Keratinocyte (primary cell): ENCODE measurements around the gene ALPK1. TPM values are rescaled to one million over a fixed set of nuclear protein-coding genes. Genes with fewer than 3 reads are reported as not detected.

Experiments
- DNase-seq: peaks from one replicate; pipeline ENCODE4 v3.0.0-alpha.2; 2011; ENCODE audit warnings: low read depth, missing footprints, low spot score
- FAIRE-seq: peaks from 2 replicates; lab custom pipeline; 2011; peaks lifted over from hg19 to GRCh38; lab: Jason Lieb, UNC
- H2AFZ ChIP-seq: 2 replicates; pipeline ENCODE4 v1.6.0; 2012; ENCODE audit warnings: low read length, control low read depth, inconsistent platforms; ENCODE audit not compliant: control insufficient read depth
- H3K27ac ChIP-seq: 2 replicates; pipeline ENCODE4 v1.5.1; 2011; ENCODE audit warnings: low read length; ENCODE audit not compliant: control insufficient read depth, insufficient read depth
- H3K27me3 ChIP-seq: 3 replicates; pipeline ENCODE4 v1.6.0; 2011; ENCODE audit warnings: low read length; ENCODE audit not compliant: control insufficient read depth, insufficient read depth; ENCODE audit errors: extremely low read depth
- H3K36me3 ChIP-seq, 2 experiments: 2 replicates in 1 of 2; 3 replicates in 1 of 2; pipeline ENCODE4 v1.5.1; 2011; ENCODE audit warnings: low read length in 2 of 2, mild to moderate bottlenecking in 1 of 2; ENCODE audit not compliant: control insufficient read depth in 2 of 2, insufficient read depth in 2 of 2; ENCODE audit errors: extremely low read depth in 1 of 2
- H3K4me1 ChIP-seq: 3 replicates; pipeline ENCODE4 v1.5.1; 2011; ENCODE audit warnings: low read length; ENCODE audit not compliant: control insufficient read depth, insufficient read depth; ENCODE audit errors: extremely low read depth
- H3K4me2 ChIP-seq: 3 replicates; pipeline ENCODE4 v1.6.0; 2011; ENCODE audit warnings: low read depth, low read length; ENCODE audit not compliant: control insufficient read depth, insufficient read depth; ENCODE audit errors: extremely low read depth
- H3K4me3 ChIP-seq, 3 experiments: fragments of 200-600 bp in 1 of 3; sonication (generic) in 1 of 3; 2 replicates in 2 of 3; 3 replicates in 1 of 3; pipeline ENCODE4 v1.5.1; 2011 to 2016; ENCODE audit warnings: low read length in 3 of 3, mild to moderate bottlenecking in 3 of 3, control low read depth in 2 of 3, inconsistent platforms in 1 of 3, low read depth in 1 of 3, mixed read lengths in 1 of 3, mixed run types in 1 of 3, moderate library complexity in 1 of 3; ENCODE audit not compliant: control insufficient read depth in 2 of 3, insufficient read depth in 2 of 3; ENCODE audit errors: extremely low read depth in 1 of 3
- H3K79me2 ChIP-seq: 2 replicates; pipeline ENCODE4 v1.6.0; 2012; ENCODE audit warnings: low read length; ENCODE audit not compliant: control insufficient read depth, insufficient read depth
- H3K9ac ChIP-seq: 3 replicates; pipeline ENCODE4 v1.6.0; 2011; ENCODE audit warnings: low read length; ENCODE audit not compliant: control insufficient read depth, insufficient read depth; ENCODE audit errors: extremely low read depth
- H3K9me1 ChIP-seq: 3 replicates; pipeline ENCODE4 v1.6.0; 2011; ENCODE audit warnings: low read length; ENCODE audit not compliant: control insufficient read depth, insufficient read depth; ENCODE audit errors: extremely low read depth
- H3K9me3 ChIP-seq: 2 replicates; pipeline ENCODE4 v1.5.1; 2012; ENCODE audit warnings: low read depth, low read length; ENCODE audit not compliant: control insufficient read depth
- H4K20me1 ChIP-seq: 3 replicates; pipeline ENCODE4 v1.6.0; 2011; ENCODE audit warnings: low read length; ENCODE audit not compliant: control insufficient read depth, insufficient read depth; ENCODE audit errors: extremely low read depth
- CTCF ChIP-seq, 3 experiments: IDR thresholded peaks in 1 of 3; conservative IDR thresholded peaks in 1 of 3; optimal IDR thresholded peaks in 1 of 3; 2 replicates in 2 of 3; 3 replicates in 1 of 3; pipeline versions ENCODE3 to v1.5.1; 2011; ENCODE audit warnings: low read length in 3 of 3, mild to moderate bottlenecking in 3 of 3, moderate library complexity in 2 of 3, control low read depth in 1 of 3, inconsistent platforms in 1 of 3; ENCODE audit not compliant: insufficient read depth in 2 of 3; ENCODE audit errors: extremely low read depth in 1 of 3
- EZH2 ChIP-seq: IDR thresholded peaks from one replicate; pipeline ENCODE4 v1.6.1; 2012; ENCODE audit warnings: inconsistent platforms, mild to moderate bottlenecking, low read length, moderate library complexity
- dilution Hi-C: fragments of 300-500 bp; cut with MboI; formaldehyde crosslinking; loops from one replicate; pipeline ENCODE4 v1.7.0; 2020; ENCODE audit warnings: low sequenced_read_pairs; ENCODE audit not compliant: extremely low pct_ligation_motif_present
- polyA plus RNA-seq, 5 experiments: library from polyadenylated mRNA; depleted of rRNA in 3 of 5; stranded (reverse) in 3 of 5; stranded (forward) in 1 of 5; unstranded in 1 of 5; fragments of >200 nt; gene quantifications; 1 replicate in 1 of 5; 2 replicates in 3 of 5; 3 replicates in 1 of 5; pipeline versions ENCODE4 v1.2.1 to v1.2.3, GENCODE V29; 2011 to 2012; ENCODE audit warnings: missing spikeins in 2 of 5, low read depth in 1 of 5, low replicate concordance in 1 of 5

The ALPK1 gene
- polyA plus RNA-seq, 1 donor (not counting 4 experiments of a cell fraction or from before 2014, with no cell fraction given) = 5.5 TPM

DNA sequence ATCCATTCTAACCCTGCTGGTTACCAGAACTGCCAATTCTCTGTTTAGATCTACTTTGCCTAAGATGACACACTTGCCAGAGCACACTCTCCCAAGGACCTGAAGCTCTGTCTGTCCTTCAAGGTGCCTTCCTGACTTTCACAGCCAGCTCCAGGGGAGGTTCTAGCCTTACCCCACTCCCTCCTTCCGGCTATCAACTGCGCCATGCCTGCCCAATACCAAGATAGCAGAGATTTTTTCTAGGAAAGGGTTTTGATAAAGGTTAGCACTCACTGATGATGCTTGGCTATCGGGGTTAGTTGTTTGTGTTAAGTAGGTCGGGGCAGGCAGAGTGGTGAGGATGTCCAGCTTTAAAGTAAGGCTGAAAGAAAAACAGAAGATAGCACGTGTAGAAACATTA, 14.3 kb downstream of the ALPK1 start:
- Histone ChIP-seq H3K4me1 (no peaks in the 10 kb centered on the region), H3K27me3 (no peaks in the 10 kb centered on the region), H3K79me2 (no peaks in the 10 kb centered on the region), H3K9ac (no peak overlapping the region), H3K27ac (no peak overlapping the region), H3K9me3 (no peaks in the 10 kb centered on the region), H3K4me3 (no peak overlapping the region), H3K9me1 (no peaks in the 10 kb centered on the region), H4K20me1 (no peaks in the 10 kb centered on the region), H2AFZ (no peak overlapping the region), H3K36me3 (no peaks in the 10 kb centered on the region), H3K4me2 (no peak overlapping the region)
- FAIRE-seq (no peak), DNase-seq (no peak)
- TF ChIP-seq CTCF (optimal IDR thresholded peaks at IDR 0.05 in 1 of 3, IDR thresholded peaks at IDR 0.05 in 1 of 3, conservative IDR thresholded peaks at IDR 0.05 in 1 of 3; ENCODE audit: extremely low read depth in 1 of 3, insufficient read depth in 2 of 3, low read length in 3 of 3) = no peak
- no peak for TF ChIP-seq EZH2
- dilution Hi-C loops = no loop called here

DNA sequence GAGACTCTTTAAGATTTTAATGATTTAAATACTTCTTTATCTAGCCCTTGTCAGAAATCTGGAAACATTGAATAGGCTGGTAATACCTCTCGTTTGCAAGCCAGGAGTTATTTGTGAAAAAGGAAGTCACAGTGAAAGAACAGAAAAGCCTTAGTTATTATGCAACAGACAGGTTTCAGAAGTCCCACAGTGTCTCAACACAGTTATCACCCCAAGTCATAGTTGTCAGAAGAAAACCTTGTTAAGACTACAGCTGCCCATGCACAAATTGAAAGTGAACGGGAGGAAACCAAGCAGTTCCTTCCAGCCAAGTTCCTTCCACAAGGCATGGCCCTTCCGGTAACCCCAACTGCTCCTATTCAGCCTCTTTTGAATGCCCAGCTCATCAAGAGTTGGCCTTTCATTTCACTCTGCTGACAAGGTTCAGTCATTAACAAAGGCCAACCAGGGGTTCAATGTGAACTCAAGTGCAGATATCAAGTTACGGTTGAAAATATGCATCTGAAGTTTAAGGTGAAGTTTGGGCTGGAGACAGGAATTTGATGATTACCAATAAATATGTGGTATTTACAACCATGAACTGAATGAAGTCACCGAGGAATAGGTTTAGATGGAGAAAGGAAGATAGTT, 15.6 kb downstream of the ALPK1 start:
- no peak for DNase-seq
- Histone ChIP-seq H3K9me1 (no peaks in the 10 kb centered on the region), H4K20me1 (no peaks in the 10 kb centered on the region), H3K27me3 (no peaks in the 10 kb centered on the region), H3K4me1 (no peaks in the 10 kb centered on the region), H3K4me2 (no peak overlapping the region), H3K4me3 (no peak overlapping the region), H3K27ac (no peak overlapping the region), H3K79me2 (no peaks in the 10 kb centered on the region), H3K9ac (no peak overlapping the region), H3K9me3 (no peaks in the 10 kb centered on the region), H3K36me3 (no peaks in the 10 kb centered on the region), H2AFZ (no peak overlapping the region)
- TF ChIP-seq CTCF (optimal IDR thresholded peaks at IDR 0.05 in 1 of 3, IDR thresholded peaks at IDR 0.05 in 1 of 3, conservative IDR thresholded peaks at IDR 0.05 in 1 of 3; ENCODE audit: extremely low read depth in 1 of 3, insufficient read depth in 2 of 3, low read length in 3 of 3) = no peak
- no peak for TF ChIP-seq EZH2
- dilution Hi-C loops = no loop called here
- FAIRE-seq = no peak
